NK-92 treated with Interleukin-12 subunit alpha and Interleukin-12 subunit beta, amount 100 ng/mL, for 24 hours (cell line): Measurements from ENCODE around the gene CGB8.

Source experiments
- DNase-seq: peaks from one replicate; lab custom pipeline; 2025; lab: John Stamatoyannopoulos, UW

Gene CGB8

DNA sequence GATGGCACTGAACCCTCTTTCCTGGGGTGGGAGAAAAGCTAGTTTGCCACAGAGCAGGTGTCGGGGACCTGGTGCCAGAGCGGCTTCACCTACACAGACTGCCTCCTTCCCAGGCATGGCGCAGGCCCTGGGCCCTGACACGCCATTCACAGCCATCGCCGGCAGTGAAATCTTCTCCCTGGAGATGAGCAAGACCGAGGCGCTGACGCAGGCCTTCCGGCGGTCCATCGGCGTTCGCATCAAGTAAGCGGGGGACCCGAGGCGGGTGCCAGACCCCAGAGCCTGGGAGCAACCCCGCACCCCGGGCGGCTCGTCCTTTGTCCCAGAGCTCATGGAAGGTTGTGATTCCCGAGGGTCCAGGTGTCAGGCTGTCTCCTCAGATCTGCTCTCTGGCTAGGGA, 42.0 kb downstream of the CGB8 start:
- DNase-seq = no peak

GRCh38 chr19:49004964-49005614, 43.8 kb downstream of the CGB8 start:
- DNase-seq = no peak

GRCh38 chr19:49004133-49004532, 44.8 kb downstream of the CGB8 start:
- DNase-seq = no peak

DNA sequence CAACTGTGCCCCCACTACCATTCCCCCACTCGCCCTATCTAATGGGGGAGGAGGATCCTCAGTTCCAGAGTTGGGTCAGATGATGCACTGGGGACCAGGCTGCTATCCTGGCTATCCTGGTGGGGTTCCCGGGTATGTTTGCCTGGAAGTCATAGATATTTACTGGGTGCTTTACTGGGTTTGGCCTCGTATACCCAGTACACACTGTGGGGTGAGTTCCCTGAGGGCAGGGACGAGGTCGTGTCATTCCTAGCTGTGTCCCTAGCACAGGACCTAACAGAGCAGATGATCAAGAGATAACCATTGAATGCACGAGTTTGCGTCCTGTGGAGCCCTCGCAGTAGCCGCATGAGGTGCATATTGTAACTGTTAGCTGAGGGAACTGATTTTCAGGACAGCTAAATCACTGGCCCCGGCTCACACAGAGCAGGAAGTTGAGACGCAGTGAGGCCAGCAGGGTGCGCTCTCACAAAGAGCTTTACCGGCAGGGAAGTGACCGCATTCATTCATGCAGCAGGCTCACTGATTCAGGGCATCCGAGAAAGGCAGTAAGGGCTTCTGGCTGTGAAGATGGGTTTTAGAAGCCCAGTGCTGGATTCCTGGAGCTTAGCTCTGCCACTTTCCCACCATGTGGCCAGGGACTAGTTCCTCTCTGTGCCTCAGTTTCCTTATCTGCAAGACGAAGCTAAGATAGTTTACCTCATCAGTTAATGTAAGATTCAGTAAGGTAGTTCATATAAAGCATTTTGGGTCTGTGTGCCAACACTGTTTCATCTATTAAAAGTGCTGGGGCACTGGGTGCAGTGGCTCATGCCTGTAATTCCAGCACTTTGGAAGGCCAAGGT, 49.2 kb downstream of the CGB8 start:
- DNase-seq = no peak

DNA sequence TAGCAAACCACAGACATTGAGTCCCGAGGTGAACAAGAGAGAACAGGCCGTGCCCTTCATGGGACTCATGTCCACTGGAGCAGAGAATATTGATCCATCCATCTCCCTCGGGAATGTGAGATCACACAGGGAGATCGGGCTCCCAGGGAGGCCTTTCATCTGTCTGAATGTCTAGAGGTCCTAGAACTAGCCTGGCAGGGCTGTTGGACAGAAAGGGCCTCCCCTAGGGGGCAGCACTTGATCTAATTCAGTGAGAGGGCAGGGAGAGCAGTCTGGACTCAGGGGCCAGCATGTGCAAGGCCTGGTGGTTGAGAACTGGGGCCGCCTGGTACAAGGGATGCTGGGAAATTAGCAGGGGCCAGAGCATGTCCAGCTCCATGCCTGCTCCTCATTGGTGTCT, 50.9 kb downstream of the CGB8 start:
- peak; percentile 23 for DNase-seq
